Stimulated activated CD8-positive, alpha-beta memory T cell treated with anti-CD3 and anti-CD28 coated beads, Interleukin-15, amount 100 ng/mL, for 24 hours (primary cell): ENCODE measurements around the gene MARK4.

ENCODE experiments used
- DNase-seq: peaks from one replicate; pipeline ENCODE4 v3.0.0-alpha.2; 2020; ENCODE audit warnings: low read depth

MARK4 gene

GRCh38 chr19:45271735-45272108 lies 20.7 kb downstream of the MARK4 start:
- no peak for DNase-seq

- no peak for DNase-seq
Measured at GRCh38 chr19:45273521-45273855, 22.4 kb downstream of the MARK4 start.

GRCh38 chr19:45275370-45275971 lies 24.4 kb downstream of the MARK4 start:
- DNase-seq, result no peak

GRCh38 chr19:45276284-45276687 lies 25.2 kb downstream of the MARK4 start:
- no peak for DNase-seq

GRCh38 chr19:45278087-45278486 lies 27.0 kb downstream of the MARK4 start:
- no peak for DNase-seq

- DNase-seq, result no peak
Measured at GRCh38 chr19:45279587-45280192, 28.6 kb downstream of the MARK4 start.

- no peak for DNase-seq
Measured at GRCh38 chr19:45280471-45280961, 29.4 kb downstream of the MARK4 start.

GRCh38 chr19:45283443-45284033 lies 32.5 kb downstream of the MARK4 start:
- no peak for DNase-seq

- no peak for DNase-seq
Measured at GRCh38 chr19:45290381-45290931, 39.4 kb downstream of the MARK4 start.

GRCh38 chr19:45291834-45292233 lies 40.8 kb downstream of the MARK4 start:
- DNase-seq, result no peak

- DNase-seq, result no peak
Measured at GRCh38 chr19:45293682-45294081, 42.6 kb downstream of the MARK4 start.

GRCh38 chr19:45294291-45295029 lies 43.4 kb downstream of the MARK4 start:
- no peak for DNase-seq

- no peak for DNase-seq
Measured at GRCh38 chr19:45295873-45296272, 44.8 kb downstream of the MARK4 start.

- no peak for DNase-seq
Measured at GRCh38 chr19:45296355-45296754, 45.3 kb downstream of the MARK4 start.

- DNase-seq, result no peak
Measured at GRCh38 chr19:45297674-45298073, 46.6 kb downstream of the MARK4 start.

- DNase-seq, result no peak
Measured at GRCh38 chr19:45298264-45298663, 47.2 kb downstream of the MARK4 start.

- DNase-seq, result no peak
Measured at GRCh38 chr19:45299719-45300118, 48.6 kb downstream of the MARK4 start.

- DNase-seq, result no peak
Measured at GRCh38 chr19:45302416-45302815, 51.3 kb downstream of the MARK4 start.

- no peak for DNase-seq
Measured at GRCh38 chr19:45303269-45304060, 52.4 kb downstream of the MARK4 start.

GRCh38 chr19:45304141-45304926 lies 53.3 kb downstream of the MARK4 start:
- no peak for DNase-seq

GRCh38 chr19:45305007-45305406 lies 53.9 kb downstream of the MARK4 start:
- DNase-seq, result no peak
